Fibroblast of lung (primary cell): ENCODE results near the gene HSF2BP. TPM values are rescaled to one million over a fixed set of nuclear protein-coding genes. Genes with fewer than 3 reads are reported as not detected.

Experiments used
- DNase-seq, 2 donors: peaks; one replicate each; pipeline versions ENCODE4 v3.0.0 to v3.0.0-alpha.2; 2010; ENCODE audit warnings: low read depth in 2 of 2
- H2AFZ ChIP-seq: 2 replicates; pipeline ENCODE4 v1.5.1; 2012; ENCODE audit warnings: low read length, control low read depth, inconsistent platforms
- H3K27ac ChIP-seq: 2 replicates; pipeline ENCODE4 v1.5.1; 2011; ENCODE audit warnings: low read length, control low read depth; ENCODE audit not compliant: insufficient read depth
- H3K27me3 ChIP-seq: 2 replicates; pipeline ENCODE4 v1.5.1; 2011; ENCODE audit warnings: mild to moderate bottlenecking, low read length; ENCODE audit not compliant: control insufficient read depth, insufficient read depth
- H3K36me3 ChIP-seq: 2 replicates; pipeline ENCODE4 v1.5.1; 2011; ENCODE audit warnings: low read length; ENCODE audit not compliant: control insufficient read depth, insufficient read depth
- H3K4me1 ChIP-seq: 2 replicates; pipeline ENCODE4 v1.5.1; 2011; ENCODE audit warnings: low read length; ENCODE audit not compliant: control insufficient read depth, insufficient read depth; ENCODE audit errors: extremely low read depth
- H3K4me2 ChIP-seq: 2 replicates; pipeline ENCODE4 v1.5.1; 2011; ENCODE audit warnings: low read length, control low read depth; ENCODE audit not compliant: insufficient read depth; ENCODE audit errors: extremely low read depth
- H3K4me3 ChIP-seq, 4 experiments: fragments of 200-600 bp in 1 of 4; sonication (generic) in 1 of 4; replicated peaks in 1 of 4; 2 replicates each; pipeline ENCODE4 v1.5.1; 2011 to 2016; ENCODE audit warnings: low read length in 4 of 4, low read depth in 3 of 4, mild to moderate bottlenecking in 3 of 4, control low read depth in 2 of 4, inconsistent platforms in 1 of 4, mixed read lengths in 1 of 4; ENCODE audit not compliant: insufficient read depth in 1 of 4; ENCODE audit errors: control extremely low read depth in 1 of 4
- H3K79me2 ChIP-seq: 2 replicates; pipeline ENCODE4 v1.5.1; 2012; ENCODE audit warnings: mild to moderate bottlenecking, low read length, inconsistent platforms; ENCODE audit not compliant: control insufficient read depth, insufficient read depth
- H3K9ac ChIP-seq: 2 replicates; pipeline ENCODE4 v1.5.1; 2011; ENCODE audit warnings: mild to moderate bottlenecking, low read length, control low read depth; ENCODE audit not compliant: insufficient read depth
- H3K9me3 ChIP-seq: 2 replicates; pipeline ENCODE4 v1.5.1; 2012; ENCODE audit warnings: low read depth, low read length; ENCODE audit not compliant: control insufficient read depth, insufficient read depth
- H4K20me1 ChIP-seq: 2 replicates; pipeline ENCODE4 v1.5.1; 2011; ENCODE audit warnings: low read length; ENCODE audit not compliant: control insufficient read depth, insufficient read depth; ENCODE audit errors: extremely low read depth
- CTCF ChIP-seq, 2 donors: IDR thresholded peaks in 1 of 2; conservative IDR thresholded peaks in 1 of 2; 1 replicate in 1 of 2; 2 replicates in 1 of 2; pipeline ENCODE4 v1.5.1; 2011 to 2012; ENCODE audit warnings: low read length in 2 of 2, control low read depth in 1 of 2, inconsistent platforms in 1 of 2, low read depth in 1 of 2, mild to moderate bottlenecking in 1 of 2
- EZH2 ChIP-seq: IDR thresholded peaks from 2 replicates; pipeline ENCODE4 v1.5.1; 2012; ENCODE audit warnings: low read length, control low read depth, mild to moderate bottlenecking; ENCODE audit errors: missing control alignments
- polyA plus RNA-seq, 2 donors: library from polyadenylated mRNA; depleted of rRNA in 1 of 2; stranded (reverse) in 1 of 2; unstranded in 1 of 2; fragments of >200 nt; gene quantifications; 2 replicates each; pipeline ENCODE4 v1.2.1, GENCODE V29; 2011 to 2012; ENCODE audit warnings: missing spikeins in 1 of 2
- total RNA-seq: library from RNA; depleted of rRNA; stranded (reverse); fragments of >200 nt; gene quantifications from 2 replicates; pipeline ENCODE4 v1.2.1, GENCODE V29; 2014

Gene HSF2BP
- total and polyA plus RNA-seq, 2 donors (not counting 1 experiment from before 2014, with no cell fraction given) = 0.70 to 1.2 TPM

DNA sequence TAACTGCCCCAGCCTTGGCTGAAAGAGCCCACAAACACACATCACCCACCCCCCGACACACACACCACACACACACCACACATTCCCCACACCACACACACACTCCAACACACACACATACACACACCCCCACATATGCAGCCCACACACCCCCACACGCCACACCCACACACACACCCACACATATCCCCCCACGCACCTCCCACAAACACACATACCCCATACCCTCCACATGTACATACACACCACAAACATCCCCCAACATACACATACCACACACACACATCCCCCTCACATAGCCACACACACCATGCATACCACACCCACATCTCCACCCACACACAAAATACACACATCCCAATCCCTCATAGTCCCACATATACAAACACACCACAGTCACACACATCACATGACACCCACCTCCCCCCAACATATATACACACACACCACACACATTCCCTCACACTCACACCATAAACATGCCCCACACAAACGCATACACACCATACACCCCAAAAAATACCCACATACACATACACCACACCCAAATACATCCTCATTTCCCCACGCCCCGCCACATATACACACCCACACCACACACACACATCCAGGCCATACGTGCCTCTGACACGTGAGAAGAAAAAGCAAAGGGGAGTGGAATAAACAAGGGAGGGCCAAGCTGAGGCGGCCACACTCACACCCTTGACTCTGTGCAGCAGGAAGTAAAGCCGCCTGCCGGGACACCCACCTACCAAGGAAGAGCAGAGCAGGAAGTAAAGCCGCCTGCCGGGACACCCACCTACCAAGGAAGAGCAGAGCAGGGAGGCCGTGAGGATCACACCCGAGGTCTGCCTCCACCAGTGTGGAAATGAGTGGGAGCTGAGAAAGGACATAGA is 53.7 kb downstream of the HSF2BP start:
- H3K4me2 ChIP-seq = no peak overlapping the region
- DNase-seq = no peak
- no peak overlapping the region for H3K4me3 ChIP-seq
- no peak overlapping the region for H3K27ac ChIP-seq
- no peak overlapping the region for H2AFZ ChIP-seq
- H3K4me1 ChIP-seq = peaks cover 12% of the 10 kb centered on the region
- no peak for TF ChIP-seq CTCF (conservative IDR thresholded peaks at IDR 0.05 in 1 of 2, IDR thresholded peaks at IDR 0.05 in 1 of 2; ENCODE audit: low read depth in 1 of 2, low read length in 2 of 2)
- TF ChIP-seq EZH2 = no peak
- H3K27me3 ChIP-seq = no peaks in the 10 kb centered on the region
- no peak overlapping the region for H3K9ac ChIP-seq
- H3K9me3 ChIP-seq = no peaks in the 10 kb centered on the region
- no peaks in the 10 kb centered on the region for H4K20me1 ChIP-seq
- H3K36me3 ChIP-seq = no peaks in the 10 kb centered on the region
- H3K79me2 ChIP-seq = no peaks in the 10 kb centered on the region

DNA sequence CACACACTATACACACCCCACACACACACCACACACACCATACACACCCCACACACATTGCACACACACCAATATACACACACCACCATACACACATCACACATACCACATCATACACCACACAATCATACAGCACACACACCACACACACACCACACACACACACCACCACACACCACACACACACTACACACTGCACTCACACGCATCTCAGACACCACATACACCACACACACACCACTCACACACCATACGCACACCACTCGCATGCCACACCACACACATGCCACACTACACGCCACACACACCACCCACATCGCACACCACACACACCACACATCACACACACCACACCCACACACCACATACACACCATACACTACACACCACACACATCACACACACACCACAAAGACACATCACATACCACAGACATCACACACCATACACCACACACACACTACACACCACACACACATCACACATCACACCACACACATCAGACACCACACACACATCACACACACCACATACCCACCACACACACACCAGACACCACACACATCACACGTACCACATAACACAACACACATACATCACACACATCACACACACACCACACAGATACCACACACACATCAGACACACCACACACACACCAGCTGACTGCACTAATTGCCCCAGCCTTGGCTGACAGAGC is 54.6 kb downstream of the HSF2BP start:
- Histone ChIP-seq H3K4me1 (peaks cover 19% of the 10 kb centered on the region), H3K27ac (no peak overlapping the region), H3K4me3 (no peak overlapping the region), H3K9me3 (no peaks in the 10 kb centered on the region), H3K27me3 (no peaks in the 10 kb centered on the region), H3K79me2 (no peaks in the 10 kb centered on the region), H3K4me2 (no peak overlapping the region), H3K36me3 (no peaks in the 10 kb centered on the region), H2AFZ (no peak overlapping the region), H3K9ac (no peak overlapping the region), H4K20me1 (no peaks in the 10 kb centered on the region)
- TF ChIP-seq EZH2 = no peak
- no peak for TF ChIP-seq CTCF (conservative IDR thresholded peaks at IDR 0.05 in 1 of 2, IDR thresholded peaks at IDR 0.05 in 1 of 2; ENCODE audit: low read depth in 1 of 2, low read length in 2 of 2)
- no peak for DNase-seq
